GM06990 (cell line): ENCODE measurements around the gene MAPKAPK5.

ENCODE experiments used
- DNase-seq: peaks from one replicate; pipeline ENCODE4 v3.0.0-alpha.2; 2011; ENCODE audit not compliant: insufficient read length; ENCODE audit errors: extremely low read depth
- H3K27me3 ChIP-seq: replicated peaks from 2 replicates; pipeline ENCODE4 v1.6.0; 2011; ENCODE audit warnings: low read length; ENCODE audit not compliant: control insufficient read depth, insufficient read depth
- H3K36me3 ChIP-seq: 2 replicates; pipeline ENCODE4 v1.5.1; 2011; ENCODE audit warnings: low read length; ENCODE audit not compliant: control insufficient read depth, insufficient read depth
- H3K4me3 ChIP-seq: replicated peaks from 2 replicates; pipeline ENCODE4 v1.5.1; 2011; ENCODE audit warnings: low read depth, mild to moderate bottlenecking, control low read depth, low read length
- TF ChIP-seq, protein P1 (sequence below): IDR thresholded peaks from 2 replicates; pipeline ENCODE4 v1.5.1; 2011; ENCODE audit warnings: low read length, control low read depth, mild to moderate bottlenecking, inconsistent platforms; ENCODE audit not compliant: insufficient read depth, poor library complexity, severe bottlenecking

The MAPKAPK5 gene

DNA sequence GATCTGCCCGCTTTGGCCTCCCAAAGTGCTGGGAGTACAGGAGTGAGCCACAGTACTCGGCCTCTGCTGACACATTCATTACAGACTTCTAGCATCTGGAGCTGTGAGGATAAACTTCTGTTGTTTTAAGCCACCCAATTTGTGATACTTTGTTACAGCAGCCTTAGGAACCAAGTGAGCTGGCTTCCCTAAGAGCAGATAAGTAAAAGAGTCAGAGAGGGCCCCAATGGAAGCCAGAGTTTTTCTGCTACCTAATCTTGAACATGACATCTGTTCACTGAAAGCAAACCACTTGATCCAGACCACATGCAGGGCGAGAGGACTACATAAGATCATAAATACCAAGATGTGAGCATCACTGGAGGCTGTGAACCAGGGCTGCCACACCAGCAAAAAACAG, 3.7 kb upstream of the MAPKAPK5 start:
- no peak for DNase-seq
- Histone ChIP-seq H3K36me3 (peaks cover 5% of the 10 kb centered on the region), H3K27me3 (no peaks in the 10 kb centered on the region), H3K4me3 (no peak overlapping the region)
- TF ChIP-seq, protein P1, sequence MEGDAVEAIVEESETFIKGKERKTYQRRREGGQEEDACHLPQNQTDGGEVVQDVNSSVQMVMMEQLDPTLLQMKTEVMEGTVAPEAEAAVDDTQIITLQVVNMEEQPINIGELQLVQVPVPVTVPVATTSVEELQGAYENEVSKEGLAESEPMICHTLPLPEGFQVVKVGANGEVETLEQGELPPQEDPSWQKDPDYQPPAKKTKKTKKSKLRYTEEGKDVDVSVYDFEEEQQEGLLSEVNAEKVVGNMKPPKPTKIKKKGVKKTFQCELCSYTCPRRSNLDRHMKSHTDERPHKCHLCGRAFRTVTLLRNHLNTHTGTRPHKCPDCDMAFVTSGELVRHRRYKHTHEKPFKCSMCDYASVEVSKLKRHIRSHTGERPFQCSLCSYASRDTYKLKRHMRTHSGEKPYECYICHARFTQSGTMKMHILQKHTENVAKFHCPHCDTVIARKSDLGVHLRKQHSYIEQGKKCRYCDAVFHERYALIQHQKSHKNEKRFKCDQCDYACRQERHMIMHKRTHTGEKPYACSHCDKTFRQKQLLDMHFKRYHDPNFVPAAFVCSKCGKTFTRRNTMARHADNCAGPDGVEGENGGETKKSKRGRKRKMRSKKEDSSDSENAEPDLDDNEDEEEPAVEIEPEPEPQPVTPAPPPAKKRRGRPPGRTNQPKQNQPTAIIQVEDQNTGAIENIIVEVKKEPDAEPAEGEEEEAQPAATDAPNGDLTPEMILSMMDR: no peak

DNA sequence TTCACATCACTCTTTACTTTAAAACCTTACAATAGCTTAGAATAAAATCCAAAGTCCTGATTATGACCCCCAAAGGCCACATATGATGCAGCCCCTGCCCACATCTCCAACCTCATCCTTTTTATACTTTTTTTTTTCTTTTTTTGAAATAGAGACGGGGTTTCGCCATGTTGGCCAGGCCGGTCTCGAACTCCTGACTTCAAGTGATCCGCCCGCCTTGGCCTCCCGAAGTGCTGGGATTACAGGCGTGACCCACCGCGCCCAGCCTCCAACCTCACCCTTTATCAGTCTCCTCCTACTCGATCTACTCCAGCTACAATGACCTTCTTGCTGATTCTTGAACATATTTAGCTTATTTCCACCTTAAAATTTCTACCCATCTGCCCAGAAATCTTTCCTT, 1.2 kb upstream of the MAPKAPK5 start:
- DNase-seq: no peak
- Histone ChIP-seq H3K36me3 (peaks cover 5% of the 10 kb centered on the region), H3K27me3 (no peaks in the 10 kb centered on the region), H3K4me3 (peak overlapping the region; percentile 98)
- TF ChIP-seq, protein P1: no peak

DNA sequence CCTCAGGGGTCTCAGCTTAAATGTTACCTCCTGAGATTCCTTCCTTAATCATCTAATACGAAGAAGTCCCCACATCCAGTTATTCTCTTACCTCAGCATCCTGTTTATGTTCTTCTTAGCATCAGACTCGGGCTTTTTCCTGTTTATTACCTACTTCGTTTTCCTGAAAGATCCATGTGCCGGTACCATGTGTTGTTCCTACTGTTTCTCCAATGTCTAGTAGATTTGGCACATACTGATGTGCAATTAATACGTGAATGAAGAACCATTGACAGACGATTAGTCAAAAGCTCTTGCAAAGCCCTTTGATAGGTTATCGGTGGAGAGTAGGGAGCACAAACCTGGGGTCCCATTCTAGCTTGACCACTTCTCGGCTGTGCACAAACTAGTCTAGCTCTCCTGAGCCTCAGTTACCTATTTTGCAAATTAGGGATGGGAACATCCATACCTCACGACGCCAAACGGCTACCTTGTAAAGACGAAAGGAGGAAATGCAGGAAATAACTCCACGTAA, 735 bp upstream of the MAPKAPK5 start:
- H3K27me3 ChIP-seq: no peaks in the 10 kb centered on the region
- H3K36me3 ChIP-seq: peaks cover 5% of the 10 kb centered on the region
- peak overlapping the region; percentile 98 for H3K4me3 ChIP-seq
- no peak for DNase-seq
- TF ChIP-seq, protein P1: no peak

DNA sequence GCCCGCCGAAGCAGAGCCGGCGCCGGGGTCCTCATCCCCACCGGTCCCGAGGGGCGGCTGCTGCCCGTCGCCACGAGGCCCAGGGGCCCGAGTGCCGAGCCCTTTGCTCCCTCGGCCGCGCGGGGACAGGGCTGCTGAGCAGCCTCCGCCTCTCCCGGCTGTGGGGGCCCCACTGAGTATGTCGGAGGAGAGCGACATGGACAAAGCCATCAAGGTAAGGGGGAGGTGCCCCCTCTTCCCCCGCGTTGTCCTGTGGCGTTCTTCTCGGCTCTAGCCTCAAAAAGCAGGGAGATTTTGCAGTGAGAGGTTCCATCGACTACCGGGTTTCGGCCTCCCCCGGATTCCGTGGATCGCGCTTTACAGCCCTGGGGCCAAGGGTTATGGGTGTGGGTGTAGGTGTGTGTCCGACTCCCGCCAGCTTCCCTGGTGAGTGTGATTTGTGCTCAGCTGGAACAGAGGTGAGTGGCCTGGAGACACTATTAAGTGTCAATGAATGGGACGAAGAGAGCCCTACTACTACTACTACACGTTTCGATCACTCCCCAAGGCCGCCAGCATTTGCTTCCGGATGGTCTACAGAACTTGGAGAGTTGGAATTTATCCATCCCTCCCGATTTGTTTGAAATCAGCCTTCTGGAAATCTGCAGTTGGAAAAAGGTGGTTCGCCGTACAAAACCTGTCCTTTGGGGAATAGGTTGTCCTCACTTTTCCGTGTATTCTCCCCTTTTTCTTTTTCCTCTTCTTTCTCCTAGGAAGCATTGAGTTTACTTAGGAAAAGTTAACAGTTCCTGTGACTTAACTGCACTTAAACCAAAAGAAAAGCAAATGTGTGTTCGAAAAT, 748 bp downstream of the MAPKAPK5 start:
- no peaks in the 10 kb centered on the region for H3K27me3 ChIP-seq
- H3K4me3 ChIP-seq: peak overlapping the region; percentile 98
- DNase-seq: no peak
- TF ChIP-seq, protein P1: no peak
- H3K36me3 ChIP-seq: peaks cover 5% of the 10 kb centered on the region

DNA sequence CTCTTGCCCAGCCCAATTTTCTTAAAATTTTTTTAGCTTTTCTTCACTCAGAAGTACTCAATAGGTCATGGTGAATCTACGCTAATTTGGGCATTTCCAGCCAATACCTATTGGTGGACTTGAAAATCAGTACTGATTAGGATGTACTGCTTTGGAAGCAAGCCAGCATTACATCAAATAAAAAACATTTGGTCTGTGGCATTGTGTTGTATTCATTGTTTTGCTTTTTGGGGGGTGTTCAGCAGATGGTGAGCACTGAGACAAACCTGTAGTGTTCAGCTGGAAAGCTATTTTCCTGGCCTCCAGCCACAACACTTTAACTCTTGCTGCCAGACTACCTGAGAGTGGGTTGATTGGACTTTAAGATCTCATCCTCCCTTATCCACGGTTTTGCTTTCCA, 4.0 kb downstream of the MAPKAPK5 start:
- DNase-seq: no peak
- H3K27me3 ChIP-seq: no peaks in the 10 kb centered on the region
- no peak overlapping the region for H3K4me3 ChIP-seq
- TF ChIP-seq, protein P1: no peak
- no peaks in the 10 kb centered on the region for H3K36me3 ChIP-seq
